Endothelial cell of umbilical vein (primary cell): ENCODE data around the gene GALNT17. TPM values are rescaled to one million over a fixed set of nuclear protein-coding genes. Genes with fewer than 3 reads are reported as not detected.

Experiments used
- BruUV-seq: library from RNA; stranded (reverse); fragments of 400-500 nt; replicated peaks from 2 replicates; lab custom pipeline; 2021; lab: Mats Ljungman, UMichigan
- CTCF ChIA-PET: fragments of 300-600, 350-600 bp; sonication (Branson Sonifier 250); formaldehyde crosslinking; loops from one replicate; lab custom pipeline; 2021; ENCODE audit warnings: antibody characterized with exemption, inconsistent platforms; lab: Charles Lee
- POLR2A ChIA-PET: fragments of 300-600, 350-600 bp; sonication (Branson Sonifier 250); formaldehyde crosslinking; loops from one replicate; lab custom pipeline; 2021; ENCODE audit warnings: antibody characterized with exemption, inconsistent platforms; lab: Charles Lee
- DNase-seq: peaks from one replicate; pipeline ENCODE4 v3.0.0-alpha.2; 2011; ENCODE audit warnings: low read depth, low spot score
- FAIRE-seq: peaks from 2 replicates; lab custom pipeline; 2011; peaks lifted over from hg19 to GRCh38; lab: Jason Lieb, UNC
- H2AFZ ChIP-seq: 2 replicates; pipeline ENCODE4 v1.6.0; 2012; ENCODE audit warnings: low read depth, low read length, control low read depth, inconsistent platforms
- H3K27ac ChIP-seq: 2 replicates; pipeline ENCODE4 v1.5.1; 2011; ENCODE audit warnings: low read depth, mild to moderate bottlenecking, control low read depth, low read length, moderate library complexity; ENCODE audit not compliant: insufficient read depth
- H3K27me3 ChIP-seq, 2 experiments: 2 replicates each; pipeline versions ENCODE4 v1.6.0 to v1.6.1; 2011; ENCODE audit warnings: low read length in 2 of 2, mixed read lengths in 1 of 2; ENCODE audit not compliant: control insufficient read depth in 2 of 2, insufficient read depth in 2 of 2
- H3K36me3 ChIP-seq, 2 experiments: 2 replicates in 1 of 2; 3 replicates in 1 of 2; pipeline ENCODE4 v1.5.1; 2011; ENCODE audit warnings: low read length in 2 of 2, mild to moderate bottlenecking in 1 of 2, moderate library complexity in 1 of 2; ENCODE audit not compliant: control insufficient read depth in 2 of 2, insufficient read depth in 2 of 2; ENCODE audit errors: extremely low read depth in 1 of 2
- H3K4me1 ChIP-seq: 3 replicates; pipeline ENCODE4 v1.5.1; 2011; ENCODE audit warnings: mild to moderate bottlenecking, low read length; ENCODE audit not compliant: control insufficient read depth, insufficient read depth; ENCODE audit errors: extremely low read depth
- H3K4me2 ChIP-seq: 2 replicates; pipeline ENCODE4 v1.6.1; 2011; ENCODE audit warnings: low read length, control low read depth, mixed read lengths; ENCODE audit not compliant: insufficient read depth
- H3K4me3 ChIP-seq, 3 experiments: fragments of 200-600 bp in 1 of 3; sonication (generic), shearing (Covaris generic) in 1 of 3; replicated peaks in 1 of 3; 2 replicates each; pipeline ENCODE4 v1.5.1; 2011 to 2016; ENCODE audit warnings: control low read depth in 3 of 3, low read length in 3 of 3, mild to moderate bottlenecking in 2 of 3, inconsistent platforms in 1 of 3, low read depth in 1 of 3, moderate library complexity in 1 of 3; ENCODE audit not compliant: insufficient read depth in 1 of 3
- H3K79me2 ChIP-seq: 2 replicates; pipeline ENCODE4 v1.6.0; 2012; ENCODE audit warnings: low read length, inconsistent platforms; ENCODE audit not compliant: control insufficient read depth, insufficient read depth
- H3K9ac ChIP-seq: replicated peaks from 2 replicates; pipeline ENCODE3; 2011; ENCODE audit warnings: low read length, control low read depth; ENCODE audit not compliant: insufficient read depth; ENCODE audit errors: extremely low read depth
- H3K9me1 ChIP-seq: replicated peaks from 3 replicates; pipeline ENCODE4 v1.6.0; 2011; ENCODE audit warnings: mild to moderate bottlenecking, low read length; ENCODE audit not compliant: control insufficient read depth, insufficient read depth; ENCODE audit errors: extremely low read depth
- H3K9me3 ChIP-seq: replicated peaks from 2 replicates; pipeline ENCODE4 v1.5.1; 2012; ENCODE audit warnings: low read length, inconsistent platforms; ENCODE audit not compliant: control insufficient read depth, insufficient read depth
- H4K20me1 ChIP-seq: replicated peaks from 2 replicates; pipeline ENCODE3; 2011; ENCODE audit warnings: mild to moderate bottlenecking, low read length; ENCODE audit not compliant: control insufficient read depth, insufficient read depth; ENCODE audit errors: extremely low read depth
- CTCF ChIP-seq, 2 donors: IDR thresholded peaks; 1 replicate in 1 of 2; 2 replicates in 1 of 2; pipeline ENCODE4 v1.5.1; 2011; ENCODE audit warnings: low read length in 2 of 2, mild to moderate bottlenecking in 2 of 2, moderate library complexity in 2 of 2, control low read depth in 1 of 2, inconsistent platforms in 1 of 2, low read depth in 1 of 2; ENCODE audit not compliant: insufficient read depth in 1 of 2; ENCODE audit errors: extremely low read depth in 1 of 2
- EZH2 ChIP-seq: IDR thresholded peaks from 2 replicates; pipeline ENCODE4 v1.6.1; 2012; ENCODE audit warnings: borderline replicate concordance, low read depth, mild to moderate bottlenecking, moderate library complexity, low read length, inconsistent platforms; ENCODE audit not compliant: severe bottlenecking
- FOS ChIP-seq: IDR thresholded peaks from 2 replicates; pipeline ENCODE4 v1.6.1; 2011; ENCODE audit warnings: mild to moderate bottlenecking, low read length, moderate library complexity, borderline replicate concordance; ENCODE audit not compliant: insufficient read depth
- GATA2 ChIP-seq: IDR thresholded peaks from 2 replicates; pipeline ENCODE4 v1.7.0; 2011; ENCODE audit warnings: low read depth, mild to moderate bottlenecking, moderate library complexity, mixed read lengths, low read length; ENCODE audit not compliant: insufficient read length, insufficient read depth
- JUN ChIP-seq: IDR thresholded peaks from 2 replicates; pipeline ENCODE4 v1.6.1; 2011; ENCODE audit warnings: borderline replicate concordance, low read depth; ENCODE audit not compliant: insufficient read length, insufficient read depth
- MAX ChIP-seq: IDR thresholded peaks from 2 replicates; pipeline ENCODE4 v1.6.1; 2011; ENCODE audit not compliant: insufficient read depth, insufficient read length
- MYC ChIP-seq: IDR thresholded peaks from one replicate; pipeline ENCODE4 v1.6.1; 2011; ENCODE audit warnings: mild to moderate bottlenecking, low read depth, low read length
- POLR2A ChIP-seq: IDR thresholded peaks from 2 replicates; pipeline ENCODE4 v1.6.1; 2012; ENCODE audit warnings: low read depth, mild to moderate bottlenecking, control low read depth, low read length
- POLR2AphosphoS5 ChIP-seq: IDR thresholded peaks from 2 replicates; pipeline ENCODE4 v1.6.1; 2012; ENCODE audit warnings: low read depth, mild to moderate bottlenecking, control low read depth, low read length, moderate library complexity; ENCODE audit not compliant: insufficient read depth
- dilution Hi-C: fragments of 300-500 bp; cut with MboI; formaldehyde crosslinking; loops from one replicate; pipeline ENCODE4 v1.15.0; 2019; ENCODE audit warnings: low sequenced_read_pairs; ENCODE audit not compliant: extremely low pct_ligation_motif_present
- intact Hi-C: fragments of 100-400 bp; cut with micrococcal nuclease; formaldehyde crosslinking; loops from one replicate; pipeline ENCODE4 v1.10.0; 2022
- polyA plus RNA-seq, 4 experiments: library from polyadenylated mRNA; depleted of rRNA in 3 of 4; stranded (reverse) in 3 of 4; unstranded in 1 of 4; fragments of >200 nt; gene quantifications; 2 replicates each; pipeline versions ENCODE4 v1.2.1 to v1.2.3, GENCODE V29; 2011 to 2012; ENCODE audit warnings: missing spikeins in 1 of 4
- total RNA-seq: library from RNA; stranded (reverse); gene quantifications from 2 replicates; pipeline ENCODE4 v1.2.3, GENCODE V29; 2021

The GALNT17 gene
- total and polyA plus RNA-seq, 2 donors (not counting 3 experiments of a cell fraction or from before 2014, with no cell fraction given), result not detected

- H3K9me3 ChIP-seq, result peaks cover 5% of the 10 kb centered on the region
- H3K4me1 ChIP-seq, result no peaks in the 10 kb centered on the region
- CTCF ChIA-PET, result no interaction called here
Measured at GRCh38 chr7:71414490-71414889, 282.5 kb downstream of the GALNT17 start.

More at GRCh38 chr7:71414490-71414889, 282.5 kb downstream of the GALNT17 start:
- FAIRE-seq (no peak), DNase-seq (no peak)
- Histone ChIP-seq H4K20me1 (no peaks in the 10 kb centered on the region), H3K4me2 (no peak overlapping the region), H2AFZ (no peak overlapping the region), H3K27ac (no peak overlapping the region), H3K9me1 (no peaks in the 10 kb centered on the region), H3K36me3 (no peaks in the 10 kb centered on the region), H3K79me2 (no peaks in the 10 kb centered on the region), H3K27me3 (no peaks in the 10 kb centered on the region), H3K9ac (no peak overlapping the region), H3K4me3 (no peak overlapping the region)
- BruUV-seq, result no TSS peak
- intact Hi-C loops (no loop called here), dilution Hi-C loops (no loop called here)
- no peak for TF ChIP-seq GATA2
- TF ChIP-seq MYC, result no peak
- no peak for TF ChIP-seq FOS
- no peak for TF ChIP-seq POLR2AphosphoS5
- TF ChIP-seq CTCF (IDR thresholded peaks at IDR 0.05; ENCODE audit: extremely low read depth in 1 of 2, insufficient read depth in 1 of 2, low read depth in 1 of 2, low read length in 2 of 2), result no peak
- TF ChIP-seq JUN, result no peak
- no peak for TF ChIP-seq MAX
- no peak for TF ChIP-seq POLR2A
- TF ChIP-seq EZH2, result no peak
- POLR2A ChIA-PET, result no interaction called here
